H1 (cell line): ENCODE data around the gene CUBN. TPM values are rescaled to one million over a fixed set of nuclear protein-coding genes. Genes with fewer than 3 reads are reported as not detected.

Experiments
- CTCF ChIA-PET: fragments of 300-600 bp; sonication (Branson Sonifier 250); formaldehyde crosslinking; loops from one replicate; lab custom pipeline; 2021; ENCODE audit not compliant: partially characterized antibody; lab: Charles Lee
- POLR2A ChIA-PET: fragments of 300-600 bp; sonication (Branson Sonifier 250); formaldehyde crosslinking; loops from one replicate; lab custom pipeline; 2021; ENCODE audit warnings: inconsistent platforms; ENCODE audit not compliant: partially characterized antibody; lab: Charles Lee
- DNase-seq, 2 experiments: peaks; one replicate each; pipeline versions ENCODE4 v3.0.0 to v3.0.0-alpha.2; 2010 to 2022; ENCODE audit warnings: low spot score in 2 of 2, low read depth in 1 of 2, mixed read lengths in 1 of 2
- FAIRE-seq: peaks from 2 replicates; lab custom pipeline; 2011; peaks lifted over from hg19 to GRCh38; lab: Jason Lieb, UNC
- H2AFZ ChIP-seq: 2 replicates; pipeline ENCODE4 v1.8.1; 2012; ENCODE audit warnings: low read length, inconsistent platforms
- H2AK5ac ChIP-seq: 2 replicates; pipeline ENCODE4 v1.6.1; 2013; ENCODE audit warnings: low read depth, low read length
- H2BK120ac ChIP-seq: replicated peaks from 2 replicates; pipeline ENCODE3; 2013; ENCODE audit warnings: low read depth, low read length, inconsistent platforms
- H2BK12ac ChIP-seq: 2 replicates; pipeline ENCODE4 v1.6.1; 2013; ENCODE audit warnings: low read depth, low read length
- H2BK15ac ChIP-seq: 2 replicates; pipeline ENCODE4 v1.6.1; 2013; ENCODE audit warnings: low read length
- H2BK20ac ChIP-seq: 2 replicates; pipeline ENCODE4 v1.6.1; 2013; ENCODE audit warnings: low read length
- H2BK5ac ChIP-seq: 2 replicates; pipeline ENCODE4 v1.6.1; 2013; ENCODE audit warnings: low read depth, low read length
- H3K14ac ChIP-seq: 2 replicates; pipeline ENCODE4 v1.6.1; 2013; ENCODE audit warnings: inconsistent platforms; ENCODE audit not compliant: insufficient read length
- H3K18ac ChIP-seq: 2 replicates; pipeline ENCODE4 v1.6.1; 2013; ENCODE audit warnings: low read length; ENCODE audit errors: extremely low read depth
- H3K23ac ChIP-seq: 2 replicates; pipeline ENCODE4 v1.6.1; 2013; ENCODE audit warnings: inconsistent platforms; ENCODE audit not compliant: insufficient read length
- H3K23me2 ChIP-seq: 2 replicates; pipeline ENCODE4 v1.6.1; 2013; ENCODE audit warnings: low read depth, low read length
- H3K27ac ChIP-seq: 2 replicates; pipeline ENCODE4 v1.6.1; 2011; ENCODE audit warnings: low read depth, low read length, inconsistent platforms
- H3K27me3 ChIP-seq, 4 experiments: replicated peaks in 1 of 4; 1 replicate in 1 of 4; 2 replicates in 3 of 4; pipeline versions ENCODE4 v1.6.1 to v1.8.1; 2011 to 2013; ENCODE audit warnings: low read length in 3 of 4, mild to moderate bottlenecking in 3 of 4, inconsistent platforms in 2 of 4, mixed read lengths in 2 of 4, moderate library complexity in 1 of 4; ENCODE audit not compliant: control insufficient read depth in 3 of 4, insufficient read depth in 3 of 4; ENCODE audit errors: extremely low read depth in 1 of 4
- H3K36me3 ChIP-seq, 4 experiments: 2 replicates each; pipeline versions ENCODE4 v1.6.1 to v1.8.1; 2011 to 2013; ENCODE audit warnings: mild to moderate bottlenecking in 4 of 4, low read length in 3 of 4, moderate library complexity in 2 of 4, control low read depth in 1 of 4, inconsistent platforms in 1 of 4; ENCODE audit not compliant: insufficient read depth in 4 of 4, control insufficient read depth in 2 of 4
- H3K4ac ChIP-seq: replicated peaks from 2 replicates; pipeline ENCODE3; 2013; ENCODE audit warnings: low read length, low read depth, mixed read lengths, inconsistent platforms; ENCODE audit not compliant: insufficient read length
- H3K4me1 ChIP-seq, 4 experiments: replicated peaks in 1 of 4; 1 replicate in 1 of 4; 2 replicates in 3 of 4; pipeline versions ENCODE4 v1.6.1 to v1.8.1; 2011 to 2013; ENCODE audit warnings: low read length in 3 of 4, inconsistent platforms in 2 of 4, mixed read lengths in 1 of 4; ENCODE audit not compliant: insufficient read depth in 4 of 4, control insufficient read depth in 3 of 4
- H3K4me2 ChIP-seq, 2 experiments: 2 replicates each; pipeline versions ENCODE4 v1.6.1 to v1.8.1; 2011 to 2013; ENCODE audit warnings: low read depth in 2 of 2, low read length in 2 of 2, control low read depth in 1 of 2, inconsistent platforms in 1 of 2, mild to moderate bottlenecking in 1 of 2; ENCODE audit not compliant: insufficient read depth in 1 of 2
- H3K4me3 ChIP-seq, 4 experiments: fragments of 200-600, 300-600 bp in 1 of 4; sonication (generic), shearing (Covaris generic), sonication (Bioruptor Twin) in 1 of 4; 2 replicates each; pipeline versions ENCODE4 v1.5.1 to v1.8.1; 2011 to 2016; ENCODE audit warnings: low read length in 4 of 4, low read depth in 3 of 4, control low read depth in 2 of 4, inconsistent platforms in 2 of 4, mild to moderate bottlenecking in 2 of 4, mixed read lengths in 1 of 4, moderate library complexity in 1 of 4; ENCODE audit not compliant: insufficient read depth in 2 of 4; ENCODE audit errors: extremely low read depth in 1 of 4
- H3K56ac ChIP-seq: replicated peaks from 2 replicates; pipeline ENCODE3; 2013; ENCODE audit warnings: low read depth, mild to moderate bottlenecking, mixed read lengths, low read length, inconsistent platforms; ENCODE audit not compliant: insufficient read length
- H3K79me1 ChIP-seq: 2 replicates; pipeline ENCODE4 v1.6.1; 2013; ENCODE audit warnings: low read depth, low read length, control low read depth
- H3K79me2 ChIP-seq, 2 experiments: 2 replicates each; pipeline versions ENCODE4 v1.6.1 to v1.8.1; 2012 to 2013; ENCODE audit warnings: low read length in 2 of 2, mild to moderate bottlenecking in 2 of 2, inconsistent platforms in 1 of 2; ENCODE audit not compliant: insufficient read depth in 2 of 2, control insufficient read depth in 1 of 2
- H3K9ac ChIP-seq, 4 experiments: replicated peaks in 1 of 4; 1 replicate in 1 of 4; 2 replicates in 3 of 4; pipeline versions ENCODE4 v1.6.1 to v1.8.1; 2011 to 2013; ENCODE audit warnings: low read depth in 3 of 4, low read length in 3 of 4, control low read depth in 2 of 4, mild to moderate bottlenecking in 2 of 4, moderate library complexity in 2 of 4, inconsistent platforms in 1 of 4; ENCODE audit errors: extremely low read depth in 1 of 4
- H3K9me3 ChIP-seq, 2 experiments: 2 replicates each; pipeline versions ENCODE4 v1.6.1 to v1.8.1; 2012 to 2013; ENCODE audit warnings: mild to moderate bottlenecking in 2 of 2, moderate library complexity in 2 of 2, control low read depth in 1 of 2, inconsistent platforms in 1 of 2, low read depth in 1 of 2, low read length in 1 of 2, mixed read lengths in 1 of 2; ENCODE audit not compliant: insufficient read depth in 2 of 2
- H4K20me1 ChIP-seq, 2 experiments: replicated peaks in 1 of 2; 2 replicates each; pipeline versions ENCODE3 to v1.8.1; 2011 to 2013; ENCODE audit warnings: inconsistent platforms in 2 of 2, low read length in 2 of 2, mild to moderate bottlenecking in 1 of 2; ENCODE audit not compliant: insufficient read depth in 2 of 2, control insufficient read depth in 1 of 2
- H4K5ac ChIP-seq: 2 replicates; pipeline ENCODE4 v1.6.1; 2013; ENCODE audit warnings: low read length, low read depth, mixed read lengths, inconsistent platforms; ENCODE audit not compliant: insufficient read length
- H4K8ac ChIP-seq: 2 replicates; pipeline ENCODE4 v1.8.0; 2013; ENCODE audit warnings: mild to moderate bottlenecking, moderate library complexity, low read length, inconsistent platforms; ENCODE audit not compliant: insufficient read depth; ENCODE audit errors: extremely low read depth
- H4K91ac ChIP-seq: replicated peaks from 2 replicates; pipeline ENCODE3; 2013; ENCODE audit warnings: low read length, mixed read lengths, inconsistent platforms; ENCODE audit not compliant: insufficient read length
- BCL11A ChIP-seq, 2 experiments: IDR thresholded peaks; one replicate each; pipeline ENCODE4 v1.6.1; 2011; ENCODE audit warnings: low read depth in 2 of 2, low read length in 2 of 2, mild to moderate bottlenecking in 2 of 2
- CHD2 ChIP-seq: IDR thresholded peaks from 2 replicates; pipeline ENCODE4 v1.6.1; 2012; ENCODE audit warnings: low read length, improper control_type of control experiment
- EGR1 ChIP-seq: IDR thresholded peaks from 2 replicates; pipeline ENCODE4 v1.6.1; 2011; ENCODE audit warnings: low read depth, low read length, borderline replicate concordance
- HDAC6 ChIP-seq: IDR thresholded peaks from one replicate; pipeline ENCODE4 v1.7.1; 2012; ENCODE audit warnings: low read depth, mild to moderate bottlenecking, inconsistent platforms, low read length, moderate library complexity
- JUN ChIP-seq: IDR thresholded peaks from 2 replicates; pipeline ENCODE4 v1.6.1; 2011; ENCODE audit warnings: low read depth, mild to moderate bottlenecking, improper control_type of control experiment, low read length
- WGBS, 2 experiments: shearing (Covaris generic) in 1 of 2; methylation state at CpG; one replicate each; pipeline versions ENCODE4 v1.1.6 to v1.1.7; 2013 to 2015; ENCODE audit warnings: low lambda C conversion rate in 2 of 2, mixed read lengths in 2 of 2, inconsistent platforms in 1 of 2, low coverage in 1 of 2, missing lambda C conversion rate in 1 of 2; ENCODE audit not compliant: insufficient replicate concordance in 2 of 2, insufficient coverage in 1 of 2, insufficient read length in 1 of 2; ENCODE audit errors: extremely low coverage in 1 of 2, missing lambda C conversion rate in 1 of 2; 5-methylcytosine and 5-hydroxymethylcytosine counted together
- polyA plus RNA-seq, 7 experiments: library from polyadenylated mRNA; depleted of rRNA in 3 of 7; stranded (reverse) in 5 of 7; unstranded in 2 of 7; fragments of >200 nt in 5 of 7; fragments of 200-250 nt in 2 of 7; gene quantifications; 1 replicate in 5 of 7; 2 replicates in 1 of 7; 4 replicates in 1 of 7; pipeline versions ENCODE4 v1.2.1 to v1.2.3, GENCODE V29; 2011 to 2013; ENCODE audit warnings: missing spikeins in 2 of 7, mixed read lengths in 2 of 7
- total RNA-seq: library from RNA; stranded (reverse); fragmentation: NEBNext Ultra II Directional; extraction: Animal tissue kit (Norgen Biotek cat#: 25700); gene quantifications from 2 replicates; pipeline ENCODE4 v1.2.1, GENCODE V29; 2021
- TF ChIP-seq, protein P1 (sequence below): IDR thresholded peaks from 2 replicates; pipeline ENCODE4 v1.6.1; 2012; ENCODE audit warnings: inconsistent platforms

CUBN gene
- total and polyA plus RNA-seq, 2 of the 8 experiments (the other 6 are each of a cell fraction or from before 2014, with no cell fraction given) = 0.04 to 0.08 TPM

DNA sequence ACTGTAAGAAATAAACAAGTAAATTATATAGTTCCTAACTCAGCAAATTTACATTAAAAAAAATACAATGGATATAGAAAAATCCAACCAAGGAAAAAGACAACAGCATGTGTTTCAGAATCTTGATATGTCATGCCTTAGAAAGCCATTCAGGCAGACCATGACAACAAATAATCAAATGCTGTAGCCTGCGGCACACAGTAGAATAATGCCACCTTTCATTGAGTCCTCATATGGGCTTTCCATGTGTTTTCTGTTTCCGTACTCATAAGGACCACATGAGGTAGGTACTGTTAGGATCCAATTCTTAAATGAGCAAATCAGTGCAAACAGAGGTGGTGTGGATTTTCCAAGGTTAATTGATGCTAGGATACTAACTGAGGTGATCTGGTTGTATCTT lies 138.6 kb downstream of the CUBN start:
- no peak overlapping the region for H3K4me2 ChIP-seq
- H3K23ac ChIP-seq = no peak overlapping the region
- H4K5ac ChIP-seq = no peak overlapping the region
- no peak overlapping the region for H3K56ac ChIP-seq
- POLR2A ChIA-PET = no interaction called here
- no peak overlapping the region for H4K8ac ChIP-seq
- H3K18ac ChIP-seq = no peak overlapping the region
- H3K36me3 ChIP-seq = no peaks in the 10 kb centered on the region
- H3K27me3 ChIP-seq = peaks cover 0 to 1% (median 0%) of the 10 kb centered on the region in 4 experiments; a peak in 1 of 7 replicates
- H3K4ac ChIP-seq = no peak overlapping the region
- 92% methylated on average over 2 of the region's 2 CpGs; no CpG with 5 or more reads in 1 of the 2 experiments for WGBS, 2 experiments
- no peak overlapping the region for H2BK120ac ChIP-seq
- no peaks in the 10 kb centered on the region for H3K23me2 ChIP-seq
- no peak overlapping the region for H3K4me3 ChIP-seq
- no peak overlapping the region for H4K91ac ChIP-seq
- no peak overlapping the region for H2BK12ac ChIP-seq
- no peak for FAIRE-seq
- H3K14ac ChIP-seq = no peak overlapping the region
- H2AFZ ChIP-seq = no peak overlapping the region
- CTCF ChIA-PET = interaction anchor here (1.2 to 1.5 kb wide), 2 partner anchors 153 to 263 kb away, joined by 3 read pairs; no protein-coding TSS in a partner anchor
- no peak for TF ChIP-seq JUN
- TF ChIP-seq EGR1 = no peak
- no peak for TF ChIP-seq HDAC6
- TF ChIP-seq, protein P1, sequence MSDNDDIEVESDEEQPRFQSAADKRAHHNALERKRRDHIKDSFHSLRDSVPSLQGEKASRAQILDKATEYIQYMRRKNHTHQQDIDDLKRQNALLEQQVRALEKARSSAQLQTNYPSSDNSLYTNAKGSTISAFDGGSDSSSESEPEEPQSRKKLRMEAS = no peak
- TF ChIP-seq BCL11A (IDR thresholded peaks at IDR 0.05; ENCODE audit: low read depth in 2 of 2, low read length in 2 of 2) = no peak
- TF ChIP-seq CHD2 = no peak
- no peaks in the 10 kb centered on the region for H3K79me2 ChIP-seq
- no peak overlapping the region for H3K27ac ChIP-seq
- no peak overlapping the region for H3K9ac ChIP-seq
- no peak overlapping the region for H2BK15ac ChIP-seq
- H3K9me3 ChIP-seq = no peaks in the 10 kb centered on the region
- H3K4me1 ChIP-seq = peaks cover 0 to 7% (median 4%) of the 10 kb centered on the region in 4 experiments; a peak in 4 of 7 replicates
- no peak overlapping the region for H2AK5ac ChIP-seq
- no peak for DNase-seq
- H3K79me1 ChIP-seq = no peaks in the 10 kb centered on the region
- H2BK5ac ChIP-seq = no peak overlapping the region
- H4K20me1 ChIP-seq = no peaks in the 10 kb centered on the region
- H2BK20ac ChIP-seq = no peak overlapping the region
